ENCODE data around the gene CEBPG. TPM values are rescaled to one million over a fixed set of nuclear protein-coding genes. Genes with fewer than 3 reads are reported as not detected.

CEBPG gene
- total RNA-seq, 1 donor from 2014 or later: 59.3 TPM

DNA sequence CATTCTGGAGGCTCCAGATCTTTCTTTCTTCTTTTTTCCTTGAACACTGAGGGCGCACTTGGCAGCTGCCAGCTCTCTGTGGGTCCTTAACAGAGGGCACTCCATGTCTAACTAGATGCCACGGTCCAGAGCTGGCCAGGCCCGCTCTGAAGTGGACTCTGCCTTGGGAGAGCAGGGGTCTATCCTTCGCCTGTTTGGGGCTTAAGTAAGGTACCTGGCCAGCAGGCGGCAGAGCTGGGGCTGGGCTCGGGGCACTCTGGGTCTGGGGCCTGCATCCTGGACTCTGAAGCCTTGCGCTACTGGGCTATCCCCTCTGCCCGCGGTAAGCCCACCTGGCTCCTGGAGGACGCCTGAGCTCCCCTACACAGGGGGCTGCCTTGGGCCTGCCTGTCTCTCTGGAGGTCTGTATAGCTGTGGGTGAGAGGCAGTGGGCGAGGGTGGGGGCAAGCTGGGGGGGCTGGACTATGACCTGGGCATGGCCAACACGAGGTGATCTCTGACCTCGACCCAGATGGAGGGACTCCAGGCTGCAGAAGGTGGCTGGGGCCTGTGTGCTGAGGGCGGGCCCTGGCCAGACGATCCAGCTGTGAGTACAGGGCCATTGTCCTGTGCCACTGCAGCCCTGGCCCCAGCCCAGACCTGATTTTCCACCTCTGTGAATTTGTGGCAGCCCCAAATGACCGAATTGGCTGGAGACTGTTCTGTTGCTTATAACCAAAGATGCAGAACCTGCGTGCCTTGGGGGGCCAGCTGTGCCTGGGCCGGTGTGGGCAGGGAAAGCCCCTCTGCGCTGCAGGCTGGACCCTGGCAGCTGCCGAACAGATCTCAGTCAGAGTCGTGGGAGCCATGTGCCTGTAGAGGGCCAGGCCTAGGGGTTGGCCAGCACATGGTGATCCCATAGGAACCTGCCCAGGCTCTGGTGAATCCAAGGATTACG is 26.5 kb downstream of the CEBPG start:
- Histone ChIP-seq H3K4me2 (no peak overlapping the region), H3K4me3 (no peak overlapping the region), H3K36me3 (no peaks in the 10 kb centered on the region), H3K27ac (no peak overlapping the region), H3K9ac (no peak overlapping the region), H4K20me1 (ENCODE audit: low read depth) (peaks cover 14% of the 10 kb centered on the region), H3K9me3 (ENCODE audit: low read depth) (no peaks in the 10 kb centered on the region), H2AFZ (replicated peaks) (no peak overlapping the region), H3F3A (ENCODE audit: low read depth) (no peaks in the 10 kb centered on the region), H3K27me3 (no peaks in the 10 kb centered on the region), H3K79me2 (ENCODE audit: low read depth) (no peaks in the 10 kb centered on the region), H3K4me1 (no peaks in the 10 kb centered on the region)
- Mint-ChIP-seq H3K4me1 (peaks cover 7% of the 10 kb centered on the region), H3K27ac (no peak overlapping the region), H3K27me3 (ENCODE audit: insufficient read depth, low read depth) (peaks cover 6% of the 10 kb centered on the region), H3K9me3 (no peaks in the 10 kb centered on the region), H3K4me3 (no peak overlapping the region), H3K36me3 (no peaks in the 10 kb centered on the region)
- no peak for DNase-seq (ENCODE audit: low spot score)
- TF ChIP-seq EZH2 (IDR thresholded peaks at IDR 0.05) (no peak), EZH2phosphoT487 (IDR thresholded peaks at IDR 0.05) (no peak)
- TF ChIP-seq, protein P1, sequence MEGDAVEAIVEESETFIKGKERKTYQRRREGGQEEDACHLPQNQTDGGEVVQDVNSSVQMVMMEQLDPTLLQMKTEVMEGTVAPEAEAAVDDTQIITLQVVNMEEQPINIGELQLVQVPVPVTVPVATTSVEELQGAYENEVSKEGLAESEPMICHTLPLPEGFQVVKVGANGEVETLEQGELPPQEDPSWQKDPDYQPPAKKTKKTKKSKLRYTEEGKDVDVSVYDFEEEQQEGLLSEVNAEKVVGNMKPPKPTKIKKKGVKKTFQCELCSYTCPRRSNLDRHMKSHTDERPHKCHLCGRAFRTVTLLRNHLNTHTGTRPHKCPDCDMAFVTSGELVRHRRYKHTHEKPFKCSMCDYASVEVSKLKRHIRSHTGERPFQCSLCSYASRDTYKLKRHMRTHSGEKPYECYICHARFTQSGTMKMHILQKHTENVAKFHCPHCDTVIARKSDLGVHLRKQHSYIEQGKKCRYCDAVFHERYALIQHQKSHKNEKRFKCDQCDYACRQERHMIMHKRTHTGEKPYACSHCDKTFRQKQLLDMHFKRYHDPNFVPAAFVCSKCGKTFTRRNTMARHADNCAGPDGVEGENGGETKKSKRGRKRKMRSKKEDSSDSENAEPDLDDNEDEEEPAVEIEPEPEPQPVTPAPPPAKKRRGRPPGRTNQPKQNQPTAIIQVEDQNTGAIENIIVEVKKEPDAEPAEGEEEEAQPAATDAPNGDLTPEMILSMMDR (IDR thresholded peaks at IDR 0.05): no peak

DNA sequence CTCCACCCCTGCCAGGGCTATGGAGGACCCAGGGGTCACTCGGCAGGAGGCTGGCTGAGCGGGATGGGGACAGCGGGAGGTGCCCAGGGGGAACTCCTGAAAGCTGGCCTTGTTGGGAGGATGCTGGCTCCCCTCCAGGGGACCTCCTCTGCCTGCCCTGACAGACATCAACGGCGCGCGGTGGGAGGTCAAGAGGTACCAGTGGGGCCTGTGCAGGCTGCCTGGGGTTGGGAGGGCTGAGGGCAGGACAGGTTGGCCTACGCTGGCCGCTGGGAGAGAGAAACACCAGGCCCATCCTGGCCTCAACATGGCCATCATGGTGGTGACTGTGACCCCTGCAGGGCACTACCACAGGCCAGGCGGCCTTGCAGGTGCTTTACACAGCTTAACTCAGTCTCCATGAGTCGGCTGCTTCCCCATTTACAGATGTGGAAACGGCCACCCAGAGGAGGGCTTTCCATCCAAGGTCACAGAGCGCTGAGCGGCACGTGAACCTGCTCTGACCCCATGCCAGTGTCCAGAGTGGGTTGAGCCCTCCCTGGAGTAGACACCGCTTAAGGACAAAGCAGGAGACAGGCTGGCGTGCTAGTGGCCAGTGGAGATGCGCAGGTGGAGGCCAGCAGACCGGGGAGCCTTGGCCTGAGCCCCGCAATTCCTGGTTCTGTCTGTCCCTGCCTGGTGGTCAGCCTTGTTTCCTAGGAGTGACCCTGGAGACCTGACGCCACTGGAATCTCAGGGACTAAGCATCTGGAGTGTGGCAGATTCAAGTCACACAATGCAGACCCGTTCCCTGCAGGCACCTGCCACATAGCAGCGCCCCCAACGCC is 27.6 kb downstream of the CEBPG start:
- H3K36me3 ChIP-seq: no peaks in the 10 kb centered on the region
- Mint-ChIP-seq H3K36me3 (no peaks in the 10 kb centered on the region), H3K4me3 (no peak overlapping the region), H3K27me3 (ENCODE audit: insufficient read depth, low read depth) (peaks cover 6% of the 10 kb centered on the region), H3K9me3 (no peaks in the 10 kb centered on the region), H3K4me1 (peaks cover 9% of the 10 kb centered on the region), H3K27ac (no peak overlapping the region)
- peaks cover 14% of the 10 kb centered on the region for H4K20me1 ChIP-seq (ENCODE audit: low read depth)
- H3F3A ChIP-seq (ENCODE audit: low read depth): no peaks in the 10 kb centered on the region
- no peak overlapping the region for H3K9ac ChIP-seq
- no peak overlapping the region for H3K4me3 ChIP-seq
- H3K79me2 ChIP-seq (ENCODE audit: low read depth): no peaks in the 10 kb centered on the region
- H3K27ac ChIP-seq: no peak overlapping the region
- no peaks in the 10 kb centered on the region for H3K9me3 ChIP-seq (ENCODE audit: low read depth)
- H2AFZ ChIP-seq (replicated peaks): no peak overlapping the region
- TF ChIP-seq, protein P1 (IDR thresholded peaks at IDR 0.05): no peak
- TF ChIP-seq EZH2phosphoT487 (IDR thresholded peaks at IDR 0.05) (no peak), EZH2 (IDR thresholded peaks at IDR 0.05) (no peak)
- no peaks in the 10 kb centered on the region for H3K27me3 ChIP-seq
- no peak for DNase-seq (ENCODE audit: low spot score)
- H3K4me2 ChIP-seq: no peak overlapping the region
- H3K4me1 ChIP-seq: no peaks in the 10 kb centered on the region

DNA sequence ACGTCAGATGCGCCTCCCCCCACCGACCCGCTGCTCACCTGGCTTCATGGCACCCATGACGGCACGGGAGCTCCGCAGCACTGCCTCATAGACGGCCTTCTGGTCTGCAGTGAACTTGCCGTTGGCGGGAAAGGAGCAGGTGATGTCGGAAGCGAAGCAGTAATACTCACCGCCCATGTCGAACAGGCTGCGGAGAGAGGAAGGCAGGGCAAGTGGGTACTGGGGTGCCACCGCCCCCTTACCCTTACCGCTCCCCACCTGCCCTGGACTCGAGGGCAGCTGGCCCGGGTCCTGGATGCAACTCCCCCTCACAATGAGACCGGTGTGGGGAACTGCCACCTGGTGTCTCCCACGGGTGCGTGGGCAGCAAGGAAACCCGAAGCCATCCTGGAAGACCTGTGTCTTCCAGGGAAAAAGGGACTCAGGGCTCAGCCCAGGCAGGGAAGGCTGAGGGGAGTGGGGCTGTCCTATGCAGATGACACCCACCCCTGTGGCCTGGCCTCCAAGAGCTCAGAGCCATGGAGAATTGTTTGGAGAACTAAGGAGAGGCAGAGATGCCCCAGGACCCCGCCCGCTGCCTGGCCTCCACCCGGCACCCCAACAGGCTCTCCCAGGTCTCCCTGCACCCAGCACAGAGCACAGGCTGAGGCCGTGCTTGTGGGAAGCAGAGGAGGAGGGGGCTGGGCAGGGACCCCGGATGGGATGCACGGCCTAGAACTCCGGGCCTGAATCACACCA is 28.3 kb downstream of the CEBPG start:
- Histone ChIP-seq H2AFZ (replicated peaks) (no peak overlapping the region), H3K9ac (no peak overlapping the region), H3K9me3 (ENCODE audit: low read depth) (no peaks in the 10 kb centered on the region), H3K79me2 (ENCODE audit: low read depth) (no peaks in the 10 kb centered on the region), H3K36me3 (no peaks in the 10 kb centered on the region), H3F3A (ENCODE audit: low read depth) (no peaks in the 10 kb centered on the region), H3K27me3 (no peaks in the 10 kb centered on the region), H3K4me2 (no peak overlapping the region), H3K4me3 (no peak overlapping the region), H4K20me1 (ENCODE audit: low read depth) (peaks cover 12% of the 10 kb centered on the region), H3K27ac (no peak overlapping the region), H3K4me1 (peaks cover 4% of the 10 kb centered on the region)
- H3K4me1 Mint-ChIP-seq: peaks cover 14% of the 10 kb centered on the region
- no peak overlapping the region for H3K27ac Mint-ChIP-seq
- TF ChIP-seq EZH2 (IDR thresholded peaks at IDR 0.05) (no peak), EZH2phosphoT487 (IDR thresholded peaks at IDR 0.05) (no peak)
- TF ChIP-seq, protein P1 (IDR thresholded peaks at IDR 0.05): no peak
- H3K4me3 Mint-ChIP-seq: no peak overlapping the region
- DNase-seq (ENCODE audit: low spot score): no peak
- no peaks in the 10 kb centered on the region for H3K9me3 Mint-ChIP-seq
- H3K27me3 Mint-ChIP-seq (ENCODE audit: insufficient read depth, low read depth): peaks cover 6% of the 10 kb centered on the region
- no peaks in the 10 kb centered on the region for H3K36me3 Mint-ChIP-seq
